Forelimb muscle (tissue), 1 donor: ENCODE measurements around the gene ADGRF3. TPM values are rescaled to one million over a fixed set of nuclear protein-coding genes. Genes with fewer than 3 reads are reported as not detected.
"Not testable (repeated sequence)": the region's sequence is repeated elsewhere in the genome, so short reads cannot be mapped to it uniquely, and the experiment has no call there.

ENCODE experiments used
- DNase-seq: peaks from one replicate; pipeline ENCODE4 v3.0.0-alpha.2; 2013; ENCODE audit warnings: low read depth
- polyA plus RNA-seq: library from polyadenylated mRNA; unstranded; fragments of 120-200 nt; gene quantifications from one replicate; pipeline ENCODE4 v1.2.1, GENCODE V29; 2013; ENCODE audit not compliant: insufficient read length

ADGRF3 gene
- polyA plus RNA-seq, 1 donor: 0.16 TPM

- DNase-seq: no peak
Observed at GRCh38 chr2:26351375-26352090, 4.9 kb upstream of the ADGRF3 start.

GRCh38 chr2:26349690-26350089 lies 3.1 kb upstream of the ADGRF3 start:
- no peak for DNase-seq

DNA sequence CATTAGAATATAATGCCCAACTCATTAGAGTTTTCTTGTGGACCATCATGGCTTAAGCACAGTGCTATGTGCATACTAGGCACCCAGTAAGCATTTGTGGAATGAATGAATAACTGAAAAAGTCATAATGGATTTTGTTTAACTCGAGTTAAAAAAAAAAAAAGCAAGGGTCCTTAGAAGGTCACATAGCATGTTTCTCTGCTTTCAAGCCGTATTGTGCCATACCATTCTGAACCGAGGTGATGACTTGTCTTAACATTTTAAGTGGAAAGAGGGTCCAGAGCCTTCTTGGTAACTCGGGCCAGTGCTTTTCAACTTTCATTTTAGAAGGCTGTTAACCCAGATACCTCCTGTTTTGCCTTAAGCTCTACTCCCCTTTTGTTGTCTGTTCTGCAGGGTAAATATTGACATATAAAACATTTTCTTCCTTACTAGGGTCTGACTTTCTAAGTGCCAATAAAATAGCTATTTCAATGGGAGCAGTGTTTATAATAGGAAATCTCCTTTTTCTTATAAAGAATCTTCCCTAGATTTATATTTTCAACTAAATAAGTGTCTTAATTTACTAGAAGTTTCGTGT lies 787 bp upstream of the ADGRF3 start:
- DNase-seq: no peak

- DNase-seq: peak; percentile 99
Observed at GRCh38 chr2:26345545-26346453, 790 bp downstream of the ADGRF3 start, which contains the start of gene SELENOI. TSS of gene SELENOI (plus strand) at chr2:26346143. CDS start at chr2:26346233, 90 bp downstream.

GRCh38 chr2:26345283-26345544 lies 1.4 kb downstream of the ADGRF3 start:
- DNase-seq: no peak

DNA sequence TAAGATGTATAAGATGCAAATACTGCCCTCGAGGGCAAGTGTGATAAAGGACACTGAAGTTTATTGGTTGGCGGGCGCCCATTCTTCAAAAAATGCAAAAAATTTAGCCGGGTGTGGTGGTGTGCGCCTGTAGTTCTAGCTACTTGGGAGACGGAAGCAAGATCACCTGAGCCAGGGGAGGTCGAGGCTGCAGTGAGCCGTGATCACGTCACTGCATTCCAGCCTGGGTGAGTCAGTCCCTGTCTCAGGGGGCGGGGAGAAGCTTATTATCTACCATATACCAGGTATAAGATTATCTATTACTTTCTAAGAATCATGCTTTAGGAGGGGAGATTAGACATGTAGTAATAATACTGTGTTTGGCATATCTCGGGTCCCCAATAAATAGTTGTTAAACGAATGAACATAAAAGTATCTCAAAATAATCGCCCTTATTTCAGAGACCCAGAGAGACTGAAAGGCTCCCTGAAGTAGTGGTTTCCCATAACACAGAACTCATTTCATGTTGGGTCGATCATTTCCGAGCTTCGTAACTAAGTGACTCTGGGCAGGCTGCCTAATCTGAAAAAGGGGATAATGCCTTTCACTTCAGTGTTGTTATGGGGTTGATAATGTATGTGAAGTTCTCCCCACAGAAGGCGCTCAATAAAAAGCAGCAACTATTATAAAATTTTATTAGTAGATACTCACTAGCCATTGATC lies 1.9 kb downstream of the ADGRF3 start:
- no peak for DNase-seq

- DNase-seq: no peak
Observed at GRCh38 chr2:26340831-26341230, 5.8 kb downstream of the ADGRF3 start.

GRCh38 chr2:26337298-26337697 lies 9.3 kb downstream of the ADGRF3 start:
- no peak for DNase-seq

DNA sequence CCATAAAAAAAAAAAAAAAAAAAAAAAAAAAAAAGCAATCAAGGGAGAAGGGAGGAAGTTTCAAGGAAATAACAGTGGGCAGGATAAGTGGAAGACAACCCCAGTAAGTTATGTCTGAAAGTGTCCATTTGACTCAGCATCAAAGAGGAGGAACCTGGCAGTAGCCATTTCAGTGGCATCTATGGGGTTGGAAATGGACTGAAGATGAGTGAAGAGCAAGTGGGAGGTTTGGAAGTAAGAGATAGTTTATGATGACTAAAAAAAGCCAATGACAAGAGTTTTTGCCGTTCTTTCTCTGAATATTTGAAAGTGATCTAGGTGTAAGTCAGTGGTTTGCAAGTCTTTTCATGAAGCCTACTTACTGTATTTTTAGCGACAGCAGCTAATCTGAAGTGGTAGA lies 9.9 kb downstream of the ADGRF3 start:
- no peak for DNase-seq

DNA sequence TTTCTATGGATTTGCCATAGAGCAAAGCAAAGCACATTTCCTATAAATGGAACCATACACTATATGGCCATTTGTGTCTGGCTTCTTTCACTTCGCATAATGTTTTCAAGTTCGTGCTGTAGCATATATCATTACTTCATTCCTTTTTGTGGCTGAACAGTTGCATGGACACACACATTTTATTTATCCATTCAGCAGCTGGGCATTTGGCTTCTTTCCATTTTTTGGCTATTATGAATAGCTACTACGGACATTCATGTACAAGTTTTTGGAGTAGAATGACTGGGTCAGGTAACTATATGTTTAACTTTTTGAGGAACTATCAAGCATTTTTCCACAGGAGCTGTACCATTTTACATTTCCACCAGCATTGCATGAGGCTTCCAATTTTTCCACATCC lies 11.4 kb downstream of the ADGRF3 start:
- no peak for DNase-seq

DNA sequence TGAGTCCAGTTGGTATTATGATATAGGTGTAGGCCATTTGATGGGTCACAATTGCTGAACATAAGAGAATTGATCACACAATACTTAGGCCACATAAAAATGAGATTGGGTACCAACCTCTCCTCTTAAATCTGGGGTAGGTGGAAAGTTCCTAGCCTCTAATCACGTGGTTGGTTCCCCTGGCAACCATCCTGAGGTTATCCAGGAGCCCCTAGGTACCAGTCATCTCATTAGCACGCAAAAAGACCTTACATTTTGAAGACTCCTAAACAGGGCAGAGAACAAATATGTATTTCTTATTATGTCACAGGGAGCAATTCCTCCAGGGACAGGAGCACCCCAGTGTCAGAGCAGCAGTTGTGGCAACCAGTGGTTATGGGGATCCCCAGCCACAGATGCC lies 13.3 kb downstream of the ADGRF3 start:
- no peak for DNase-seq

DNA sequence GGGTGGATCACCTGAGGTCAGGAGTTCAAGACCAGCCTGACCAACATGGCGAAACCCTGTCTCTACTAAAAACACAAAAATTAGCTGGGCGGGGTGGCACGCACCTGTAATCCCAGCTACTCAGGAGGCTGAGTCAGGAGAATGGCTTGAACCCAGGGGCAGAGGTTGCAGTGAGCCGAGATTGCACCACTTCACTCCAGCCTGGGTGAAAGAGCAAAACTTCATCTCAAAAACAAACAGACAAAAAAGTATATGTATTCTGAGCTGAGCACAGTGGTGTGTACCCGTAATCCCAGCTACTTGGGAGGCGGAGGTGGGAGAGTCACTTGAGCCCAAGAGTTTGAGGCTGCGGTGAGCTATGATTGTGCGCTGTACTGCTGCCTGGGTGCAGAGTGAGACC lies 15.3 kb downstream of the ADGRF3 start:
- not testable (repeated sequence) for DNase-seq

GRCh38 chr2:26330604-26331003 lies 16.0 kb downstream of the ADGRF3 start:
- DNase-seq: no peak

DNA sequence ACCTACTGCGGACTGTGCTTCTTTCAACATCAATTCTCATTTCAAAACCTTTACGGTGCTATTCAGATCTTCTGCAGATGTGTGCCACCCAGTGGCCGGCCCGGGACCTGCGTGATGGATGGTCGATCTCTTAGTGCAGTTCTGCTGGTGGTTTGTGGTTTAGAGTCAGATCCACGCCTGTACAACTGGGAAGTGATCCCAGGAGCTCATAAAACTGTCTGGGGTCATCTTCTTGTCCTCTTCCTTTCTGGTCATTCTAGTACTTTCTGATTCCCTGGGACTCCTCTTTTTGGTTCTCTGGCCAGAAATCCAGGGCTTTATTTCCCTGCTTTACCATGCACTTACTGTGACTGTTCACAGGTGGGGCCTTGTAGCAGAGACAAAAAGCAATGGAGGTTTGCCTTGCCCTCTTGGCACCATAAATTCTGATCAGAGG lies 16.5 kb downstream of the ADGRF3 start:
- no peak for DNase-seq

GRCh38 chr2:26329083-26329482 lies 17.5 kb downstream of the ADGRF3 start:
- DNase-seq: not testable (repeated sequence)

DNA sequence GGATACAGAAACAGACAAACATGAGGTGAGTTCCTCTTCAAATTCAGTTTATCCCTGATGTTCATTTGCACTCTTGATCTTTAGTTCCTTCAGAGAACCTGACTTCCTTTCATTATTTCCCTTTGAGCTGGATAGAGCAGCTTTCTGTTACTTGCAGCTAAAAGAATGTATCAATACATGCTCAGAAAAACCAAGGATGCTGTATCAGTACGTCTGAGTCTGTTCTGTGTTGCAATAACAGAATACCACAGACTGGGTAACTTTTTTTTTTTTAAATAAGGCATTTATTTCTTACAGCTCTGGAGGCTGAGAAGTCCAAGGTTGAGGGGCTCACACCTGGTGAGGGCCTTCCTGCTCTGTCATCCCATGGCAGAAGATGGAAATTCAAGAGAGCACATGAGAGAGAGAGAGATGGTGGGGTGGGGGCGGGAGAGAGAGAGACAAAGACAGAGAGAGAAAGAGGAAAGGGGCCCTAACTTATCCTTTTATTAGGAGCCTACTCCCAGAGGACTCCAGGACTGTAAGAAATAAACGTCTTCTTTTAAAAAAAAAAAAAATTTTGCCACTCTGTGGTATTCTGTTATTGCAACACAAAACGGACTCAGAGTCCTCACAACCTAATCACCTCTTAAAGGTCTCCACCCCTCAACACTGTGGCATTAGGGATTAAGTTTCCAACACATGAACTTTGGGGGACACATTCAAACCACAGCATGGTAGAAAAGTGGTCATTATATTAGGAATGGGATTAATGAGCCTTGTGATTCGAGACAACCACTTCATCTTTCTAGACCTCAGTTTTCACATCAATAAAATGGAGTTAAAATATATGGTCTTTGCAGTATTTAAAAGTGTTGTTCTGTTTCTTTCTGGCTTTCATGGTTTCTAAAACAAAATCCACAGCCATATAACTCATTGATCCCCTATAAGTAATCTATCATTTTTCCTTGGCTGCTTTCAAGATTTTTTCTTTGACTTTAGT lies 19.0 kb downstream of the ADGRF3 start:
- DNase-seq: no peak

DNA sequence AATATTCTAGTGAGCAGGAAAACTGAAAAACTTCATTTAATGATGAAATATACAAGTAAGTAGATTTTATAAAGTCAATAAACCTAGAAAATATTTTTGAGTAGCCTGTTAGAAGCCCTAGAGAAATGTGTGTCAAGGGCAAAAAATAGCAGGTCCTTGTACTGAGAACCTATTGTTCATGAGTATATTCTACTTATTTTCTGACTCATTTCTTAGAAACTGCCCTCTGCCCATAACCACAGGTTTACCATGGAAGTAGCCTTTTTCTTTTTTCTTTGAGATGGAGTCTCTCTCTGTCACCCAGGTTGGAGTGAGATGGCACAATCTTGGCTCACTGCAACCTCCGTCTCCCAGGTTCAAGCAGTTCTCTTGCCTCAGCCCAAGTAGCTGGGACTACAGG lies 20.1 kb downstream of the ADGRF3 start:
- no peak for DNase-seq

GRCh38 chr2:26325851-26326250 lies 20.7 kb downstream of the ADGRF3 start:
- no peak for DNase-seq

- DNase-seq: no peak
Observed at GRCh38 chr2:26324903-26325302, 21.7 kb downstream of the ADGRF3 start.

- DNase-seq: not testable (repeated sequence)
Observed at GRCh38 chr2:26324479-26324878, 22.1 kb downstream of the ADGRF3 start.

DNA sequence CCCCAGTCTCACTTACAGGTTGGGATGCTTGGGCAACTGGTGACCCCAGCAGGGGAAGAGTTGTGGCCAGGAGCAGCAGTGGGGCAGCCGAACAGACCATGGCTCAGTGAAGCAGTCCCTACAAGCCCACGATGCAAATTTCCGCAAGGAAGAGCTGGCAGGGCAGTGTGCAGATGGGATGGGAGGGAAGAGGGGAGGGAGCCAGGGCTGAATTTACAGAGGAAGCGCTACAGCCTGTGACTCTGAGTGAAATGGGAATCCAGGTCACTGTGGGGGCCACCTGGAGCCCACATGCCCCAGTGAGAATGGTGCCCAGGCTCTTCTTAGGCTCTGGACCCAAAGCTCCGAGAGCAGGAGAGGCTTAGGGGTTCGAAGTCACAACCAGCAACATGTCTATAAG lies 27.6 kb downstream of the ADGRF3 start:
- DNase-seq: no peak
